K562 (cell line): Measurements from ENCODE around the gene CALHM3. TPM values are rescaled to one million over a fixed set of nuclear protein-coding genes. Genes with fewer than 3 reads are reported as not detected.

ENCODE experiments used
- ATAC-seq: fragments of 200-7000 bp; cut with Tn5 transposase; 3 replicates; pipeline ENCODE4 v1.9.1; 2020; ENCODE audit warnings: moderate library complexity
- BruUV-seq: library from RNA; stranded (reverse); fragments of 400-500 nt; replicated peaks from 2 replicates; lab custom pipeline; 2021; lab: Mats Ljungman, UMichigan
- CTCF ChIA-PET: fragments of 300-600 bp; formaldehyde crosslinking; extraction: SDS; loops from one replicate; lab custom pipeline; 2021; ENCODE audit warnings: low intra/inter-chr PET ratio; lab: Yijun Ruan, JAX
- POLR2A ChIA-PET: fragments of 300-600, 350-650 bp; sonication (Branson Sonifier 250); formaldehyde crosslinking; extraction: SDS; loops from one replicate; lab custom pipeline; 2021; ENCODE audit warnings: antibody characterized with exemption, inconsistent platforms; lab: Yijun Ruan, JAX
- DNase-seq, 4 experiments: peaks; one replicate each; pipeline versions ENCODE4 v3.0.0 to v3.0.0-alpha.2; 2011 to 2018; ENCODE audit warnings: low spot score in 3 of 4, mixed read lengths in 3 of 4; ENCODE audit errors: extremely low read depth in 1 of 4
- FAIRE-seq: peaks from 2 replicates; lab custom pipeline; 2011; peaks lifted over from hg19 to GRCh38; lab: Jason Lieb, UNC
- H2AFZ ChIP-seq: 2 replicates; pipeline ENCODE4 v1.6.0; 2011; ENCODE audit warnings: low read depth, low read length, control low read depth, inconsistent platforms
- H3K27ac ChIP-seq: fragments of 200-600 bp; 3 replicates; pipeline ENCODE4 v1.8.0; 2011; ENCODE audit warnings: low read depth, mild to moderate bottlenecking, control low read depth, inconsistent platforms, low read length, moderate library complexity, mixed read lengths; ENCODE audit errors: extremely low read depth
- H3K27me3 ChIP-seq, 2 experiments: fragments of 300-600 bp in 1 of 2; 2 replicates in 1 of 2; 3 replicates in 1 of 2; pipeline versions ENCODE4 v1.6.0 to v1.8.0; 2011; ENCODE audit warnings: inconsistent platforms in 2 of 2, low read length in 2 of 2, mild to moderate bottlenecking in 1 of 2, mixed read lengths in 1 of 2, moderate library complexity in 1 of 2; ENCODE audit not compliant: control insufficient read depth in 2 of 2, insufficient read depth in 2 of 2
- H3K36me3 ChIP-seq: fragments of 300-600 bp; 3 replicates; pipeline ENCODE4 v1.8.0; 2011; ENCODE audit warnings: mild to moderate bottlenecking, low read length, inconsistent platforms; ENCODE audit not compliant: control insufficient read depth, insufficient read depth
- H3K4me1 ChIP-seq, 2 experiments: fragments of 200-600 bp in 1 of 2; replicated peaks in 1 of 2; 2 replicates in 1 of 2; 3 replicates in 1 of 2; pipeline versions ENCODE4 v1.5.1 to v1.8.0; 2011; ENCODE audit warnings: inconsistent platforms in 2 of 2, low read length in 2 of 2, mild to moderate bottlenecking in 1 of 2, mixed read lengths in 1 of 2, moderate library complexity in 1 of 2; ENCODE audit not compliant: control insufficient read depth in 2 of 2, insufficient read depth in 2 of 2
- H3K4me2 ChIP-seq: 2 replicates; pipeline ENCODE4 v1.6.1; 2011; ENCODE audit warnings: low read length, control low read depth, inconsistent platforms, mixed read lengths; ENCODE audit not compliant: insufficient read depth
- H3K4me3 ChIP-seq: fragments of 200-600 bp; sonication (generic), shearing (Covaris generic); 2 replicates; pipeline ENCODE4 v1.5.1; 2016; ENCODE audit warnings: control low read depth, inconsistent platforms
- H3K79me2 ChIP-seq: fragments of 200-600 bp; 3 replicates; pipeline ENCODE4 v1.8.0; 2011; ENCODE audit warnings: low read length, inconsistent platforms; ENCODE audit not compliant: control insufficient read depth, insufficient read depth
- H3K9ac ChIP-seq, 2 experiments: 2 replicates each; pipeline versions ENCODE4 v1.6.0 to v1.6.1; 2011; ENCODE audit warnings: low read depth in 2 of 2, low read length in 2 of 2, control low read depth in 1 of 2, inconsistent platforms in 1 of 2, mild to moderate bottlenecking in 1 of 2, mixed read lengths in 1 of 2; ENCODE audit not compliant: insufficient read depth in 1 of 2
- H3K9me1 ChIP-seq: one replicate; pipeline ENCODE4 v1.6.0; 2011; ENCODE audit warnings: inconsistent platforms, mild to moderate bottlenecking, low read length, moderate library complexity; ENCODE audit not compliant: control insufficient read depth, insufficient read depth
- H3K9me3 ChIP-seq: replicated peaks from 2 replicates; pipeline ENCODE4 v1.5.1; 2011; ENCODE audit warnings: low read depth, low read length, inconsistent platforms; ENCODE audit not compliant: control insufficient read depth, insufficient read depth
- H4K20me1 ChIP-seq: replicated peaks from 2 replicates; pipeline ENCODE4 v1.6.1; 2011; ENCODE audit warnings: low read length, inconsistent platforms, mixed read lengths; ENCODE audit not compliant: control insufficient read depth, insufficient read depth
- BCLAF1 ChIP-seq, 2 experiments: fragments of 450-650 bp in 1 of 2; IDR thresholded peaks; 2 replicates each; pipeline ENCODE4 v1.6.1; 2011 to 2017; ENCODE audit warnings: low read depth in 2 of 2, antibody characterized with exemption in 1 of 2, borderline replicate concordance in 1 of 2, low read length in 1 of 2, mild to moderate bottlenecking in 1 of 2, mixed read lengths in 1 of 2; ENCODE audit not compliant: control insufficient read depth in 1 of 2
- RBM25 ChIP-seq: fragments of 200-400 bp; formaldehyde crosslinking; IDR thresholded peaks from 2 replicates; pipeline ENCODE4 v1.6.1; 2018; ENCODE audit warnings: low read length, low read depth, moderate library complexity; ENCODE audit not compliant: severe bottlenecking
- XRCC3 ChIP-seq: fragments of 450-650 bp; IDR thresholded peaks from 2 replicates; pipeline ENCODE4 v1.6.1; 2017; ENCODE audit warnings: mild to moderate bottlenecking, moderate library complexity
- WGBS: fragments of 100-300 bp; shearing (Covaris generic); methylation state at CpG from one replicate; pipeline ENCODE4 v1.1.6; 2016; ENCODE audit warnings: low coverage, mixed read lengths; ENCODE audit not compliant: insufficient coverage; ENCODE audit errors: missing lambda C conversion rate; 5-methylcytosine and 5-hydroxymethylcytosine counted together
- in situ Hi-C: fragments of 300-500 bp; cut with MboI; formaldehyde crosslinking; loops from 4 replicates; pipeline ENCODE4 v1.15.0; 2018; ENCODE audit warnings: inconsistent platforms, mixed read lengths
- intact Hi-C: fragments of 100-400 bp; cut with micrococcal nuclease; formaldehyde crosslinking; loops from 2 replicates; pipeline ENCODE4 v1.14.2; 2022
- polyA plus RNA-seq, 8 experiments: library from polyadenylated mRNA; depleted of rRNA in 4 of 8; stranded (reverse) in 5 of 8; unstranded in 3 of 8; fragments of >200 nt; fragmentation: Nextera tagmentation in 2 of 8; fragmentation: Illumina TruSeq in 1 of 8; extraction: Ambion mirVana in 2 of 8; extraction: Trizol in 1 of 8; gene quantifications; 2 replicates each; pipeline versions ENCODE4 v1.2.1 to v1.2.3, GENCODE V29; 2011 to 2014; ENCODE audit warnings: inconsistent platforms in 1 of 8, missing spikeins in 1 of 8
- total RNA-seq, 7 experiments: library from RNA; depleted of rRNA in 6 of 7; stranded (reverse); fragments of >200 nt in 6 of 7; fragmentation: Illumina TruSeq in 2 of 7; extraction: Trizol in 2 of 7; gene quantifications; 2 replicates each; pipeline versions ENCODE4 v1.2.1 to v1.2.3, GENCODE V29; 2011 to 2021; ENCODE audit warnings: low replicate concordance in 1 of 7

Gene CALHM3
- total and polyA plus RNA-seq, 9 of the 15 experiments (the other 6 are each of a cell fraction or from before 2014, with no cell fraction given) = not detected

GRCh38 chr10:103497161-103497915, 18.3 kb upstream of the CALHM3 start (continued):
- no peak for TF ChIP-seq BCLAF1 (IDR thresholded peaks at IDR 0.05; ENCODE audit: borderline replicate concordance in 1 of 2, control insufficient read depth in 1 of 2, low read depth in 2 of 2, low read length in 1 of 2)

GRCh38 chr10:103495321-103495720, 16.3 kb upstream of the CALHM3 start:
- no peak for ATAC-seq
- peaks cover 19 to 57% of the 10 kb centered on the region in 2 experiments; a peak in 4 of 5 replicates for H3K27me3 ChIP-seq
- H3K36me3 ChIP-seq = no peaks in the 10 kb centered on the region
- TF ChIP-seq RBM25 (peak; percentile 42), XRCC3 (no peak)
- TF ChIP-seq, all 486 proteins: peak for 1
- H3K9ac ChIP-seq = no peak overlapping the region
- no TSS peak for BruUV-seq
- H3K9me1 ChIP-seq = no peaks in the 10 kb centered on the region
- no peak overlapping the region for H2AFZ ChIP-seq
- H4K20me1 ChIP-seq = no peaks in the 10 kb centered on the region; the same call in 1 of the 2 replicates
- DNase-seq = no peak
- no peak overlapping the region for H3K27ac ChIP-seq
- in situ Hi-C loops (no loop called here), intact Hi-C loops (no loop called here)
- H3K9me3 ChIP-seq = no peaks in the 10 kb centered on the region
- no peaks in the 10 kb centered on the region for H3K79me2 ChIP-seq
- 0% methylated on average over 3 of the region's 3 CpGs for WGBS
- H3K4me1 ChIP-seq = peaks cover 0 to 14% of the 10 kb centered on the region in 2 experiments; a peak in 2 of 5 replicates
- CTCF ChIA-PET = no interaction called here
- FAIRE-seq = no peak
- H3K4me2 ChIP-seq = no peak overlapping the region
- no peak overlapping the region for H3K4me3 ChIP-seq
- POLR2A ChIA-PET = interaction anchor here (0.9 kb wide), 1 partner anchor 109 kb away, joined by 3 read pairs; no protein-coding TSS in a partner anchor
